GDM1 (cell line): Measurements from ENCODE around the gene LTBP1.
"Not testable (repeated sequence)": the region's sequence is repeated elsewhere in the genome, so short reads cannot be mapped to it uniquely, and the experiment has no call there.

Source experiments
- DNase-seq: peaks from one replicate; lab custom pipeline; 2025; lab: John Stamatoyannopoulos, UW

Gene LTBP1

GRCh38 chr2:33222309-33222708 is 275.6 kb downstream of the LTBP1 start:
- DNase-seq = no peak

GRCh38 chr2:33223856-33224255 is 277.1 kb downstream of the LTBP1 start:
- no peak for DNase-seq

- no peak for DNase-seq
Measured at GRCh38 chr2:33225350-33225749, 278.6 kb downstream of the LTBP1 start.

GRCh38 chr2:33226546-33226945 is 279.8 kb downstream of the LTBP1 start:
- DNase-seq = no peak

GRCh38 chr2:33229646-33230045 is 282.9 kb downstream of the LTBP1 start:
- no peak for DNase-seq

GRCh38 chr2:33230195-33230594 is 283.4 kb downstream of the LTBP1 start:
- DNase-seq = no peak

GRCh38 chr2:33230842-33231241 is 284.1 kb downstream of the LTBP1 start:
- DNase-seq = no peak

- DNase-seq = not testable (repeated sequence)
Measured at GRCh38 chr2:33235559-33235958, 288.8 kb downstream of the LTBP1 start.

GRCh38 chr2:33236482-33237385 is 290.0 kb downstream of the LTBP1 start:
- no peak for DNase-seq

GRCh38 chr2:33238111-33238510 is 291.4 kb downstream of the LTBP1 start:
- no peak for DNase-seq

GRCh38 chr2:33240178-33240577 is 293.4 kb downstream of the LTBP1 start:
- DNase-seq = no peak

GRCh38 chr2:33241072-33241471 is 294.3 kb downstream of the LTBP1 start:
- no peak for DNase-seq

- no peak for DNase-seq
Measured at GRCh38 chr2:33241581-33241980, 294.8 kb downstream of the LTBP1 start.

- DNase-seq = no peak
Measured at GRCh38 chr2:33242845-33243244, 296.1 kb downstream of the LTBP1 start.

- no peak for DNase-seq
Measured at GRCh38 chr2:33246432-33246831, 299.7 kb downstream of the LTBP1 start.

- no peak for DNase-seq
Measured at GRCh38 chr2:33247365-33247764, 300.6 kb downstream of the LTBP1 start.

GRCh38 chr2:33250417-33251029 is 303.8 kb downstream of the LTBP1 start:
- no peak for DNase-seq

- DNase-seq = no peak
Measured at GRCh38 chr2:33256162-33256755, 309.5 kb downstream of the LTBP1 start.

- DNase-seq = no peak
Measured at GRCh38 chr2:33258387-33258786, 311.6 kb downstream of the LTBP1 start.

GRCh38 chr2:33262097-33262496 is 315.3 kb downstream of the LTBP1 start:
- no peak for DNase-seq

- no peak for DNase-seq
Measured at GRCh38 chr2:33264766-33265165, 318.0 kb downstream of the LTBP1 start.

GRCh38 chr2:33265584-33266338 is 319.0 kb downstream of the LTBP1 start:
- no peak for DNase-seq
